Measurements from ENCODE around the gene ATP2A3. TPM values are rescaled to one million over a fixed set of nuclear protein-coding genes. Genes with fewer than 3 reads are reported as not detected.

Gene ATP2A3
- total and polyA plus RNA-seq, 2 donors (not counting 1 experiment from before 2014, with no cell fraction given) = 697 to 817 TPM

- H3K9ac ChIP-seq (ENCODE audit: low read length) = no peak overlapping the region
- no peak for ATAC-seq (ENCODE audit: low read depth)
- H3K4me1 ChIP-seq (ENCODE audit: control insufficient read depth in 2 of 2, insufficient read depth in 2 of 2, low read length in 2 of 2) = peaks cover 20 to 25% of the 10 kb centered on the region in 2 donors
- intact Hi-C loops (cut with micrococcal nuclease) = no loop called here
- peaks cover 4% of the 10 kb centered on the region for H3K79me2 ChIP-seq (ENCODE audit: control insufficient read depth, insufficient read depth, low read length)
- H3K9me3 ChIP-seq (ENCODE audit: control extremely low read depth in 1 of 3, control insufficient read depth in 2 of 3, insufficient read depth in 1 of 3, low read length in 2 of 3) = no peaks in the 10 kb centered on the region
- WGBS (ENCODE audit: insufficient coverage) = 97% methylated on average over 12 of the region's 12 CpGs
- H3K4me3 ChIP-seq (ENCODE audit: control extremely low read depth in 1 of 5, extremely low read depth in 1 of 5, insufficient read depth in 1 of 5, low read depth in 2 of 5, low read length in 4 of 5) = no peak overlapping the region
- TF ChIP-seq EZH2 (IDR thresholded peaks at IDR 0.05; ENCODE audit: borderline replicate concordance, insufficient read depth, low read depth, low read length, poor library complexity, severe bottlenecking) (no peak), CTCF (IDR thresholded peaks at IDR 0.05) (no peak)
- peaks cover 19% of the 10 kb centered on the region for H3K4me1 Mint-ChIP-seq
- H3K36me3 ChIP-seq (replicated peaks in 1 of 2; ENCODE audit: control extremely low read depth in 1 of 2, control insufficient read depth in 1 of 2, extremely low read depth in 1 of 2, insufficient read depth in 2 of 2, low read length in 1 of 2) = peaks cover 0 to 14% of the 10 kb centered on the region in 2 experiments
- DNase-seq = no peak
- no peaks in the 10 kb centered on the region for H3K9me3 Mint-ChIP-seq (ENCODE audit: insufficient read depth)
- H3K27ac ChIP-seq (ENCODE audit: low read length in 2 of 2) = no peak overlapping the region
- H3K4me3 Mint-ChIP-seq = no peak overlapping the region
- no peak overlapping the region for H2AFZ ChIP-seq (ENCODE audit: insufficient read depth, low read depth, low read length, poor library complexity, severe bottlenecking)
- ChIA-PET CTCF (no interaction called here), POLR2A (no interaction called here)
- H3K27ac Mint-ChIP-seq = no peak overlapping the region
- no peaks in the 10 kb centered on the region for H3K27me3 ChIP-seq (replicated peaks in 1 of 4; ENCODE audit: control extremely low read depth in 1 of 4, control insufficient read depth in 3 of 4, insufficient read depth in 4 of 4, low read length in 3 of 4)
- H4K20me1 ChIP-seq (ENCODE audit: control insufficient read depth, insufficient read depth, low read length, poor library complexity, severe bottlenecking) = no peaks in the 10 kb centered on the region
- no peak overlapping the region for H3K4me2 ChIP-seq (replicated peaks; ENCODE audit: low read depth, low read length, poor library complexity, severe bottlenecking)
- H3K27me3 Mint-ChIP-seq = no peaks in the 10 kb centered on the region
Measured at GRCh38 chr17:3884188-3884587, 80.0 kb downstream of the ATP2A3 start.

GRCh38 chr17:3882276-3882675 lies 82.0 kb downstream of the ATP2A3 start:
- no peaks in the 10 kb centered on the region for H3K27me3 Mint-ChIP-seq
- Histone ChIP-seq H3K79me2 (ENCODE audit: control insufficient read depth, insufficient read depth, low read length) (no peaks in the 10 kb centered on the region), H3K27me3 (replicated peaks in 1 of 4; ENCODE audit: control extremely low read depth in 1 of 4, control insufficient read depth in 3 of 4, insufficient read depth in 4 of 4, low read length in 3 of 4) (no peaks in the 10 kb centered on the region), H4K20me1 (ENCODE audit: control insufficient read depth, insufficient read depth, low read length, poor library complexity, severe bottlenecking) (no peaks in the 10 kb centered on the region), H3K4me3 (ENCODE audit: control extremely low read depth in 1 of 5, extremely low read depth in 1 of 5, insufficient read depth in 1 of 5, low read depth in 2 of 5, low read length in 4 of 5) (no peak overlapping the region), H3K9ac (ENCODE audit: low read length) (no peak overlapping the region), H2AFZ (ENCODE audit: insufficient read depth, low read depth, low read length, poor library complexity, severe bottlenecking) (no peak overlapping the region), H3K36me3 (replicated peaks in 1 of 2; ENCODE audit: control extremely low read depth in 1 of 2, control insufficient read depth in 1 of 2, extremely low read depth in 1 of 2, insufficient read depth in 2 of 2, low read length in 1 of 2) (peaks cover 0 to 16% of the 10 kb centered on the region in 2 experiments), H3K4me1 (ENCODE audit: control insufficient read depth in 2 of 2, insufficient read depth in 2 of 2, low read length in 2 of 2) (peaks cover 10 to 11% of the 10 kb centered on the region in 2 donors), H3K27ac (ENCODE audit: low read length in 2 of 2) (no peak overlapping the region), H3K4me2 (replicated peaks; ENCODE audit: low read depth, low read length, poor library complexity, severe bottlenecking) (no peak overlapping the region), H3K9me3 (ENCODE audit: control extremely low read depth in 1 of 3, control insufficient read depth in 2 of 3, insufficient read depth in 1 of 3, low read length in 2 of 3) (no peaks in the 10 kb centered on the region)
- no peaks in the 10 kb centered on the region for H3K9me3 Mint-ChIP-seq (ENCODE audit: insufficient read depth)
- H3K4me1 Mint-ChIP-seq = peaks cover 11% of the 10 kb centered on the region
- DNase-seq (no peak), ATAC-seq (ENCODE audit: low read depth) (no peak)
- ChIA-PET CTCF (interaction anchor here (1.3 kb wide), 2 partner anchors 11 to 36 kb away, joined by 5 to 6 read pairs; partner anchors contain the start of genes CAMKK1 and NCBP3), POLR2A (no interaction called here)
- intact Hi-C loops (cut with micrococcal nuclease) = no loop called here
- no peak overlapping the region for H3K4me3 Mint-ChIP-seq
- no peak overlapping the region for H3K27ac Mint-ChIP-seq
- TF ChIP-seq CTCF (IDR thresholded peaks at IDR 0.05) (no peak), EZH2 (IDR thresholded peaks at IDR 0.05; ENCODE audit: borderline replicate concordance, insufficient read depth, low read depth, low read length, poor library complexity, severe bottlenecking) (no peak)
- 90% methylated on average over 3 of the region's 4 CpGs for WGBS (ENCODE audit: insufficient coverage)
